HG03571 (cell line): ENCODE data around the gene FRAS1.
A peak's percentile ranks its signal among the peaks of the same experiment; 100 is the strongest.

Source experiments
- ATAC-seq: cut with Tn5 transposase; IDR thresholded peaks from one replicate; pipeline ENCODE4 v1.9.1; 2021; ENCODE audit not compliant: unreplicated experiment

FRAS1 gene

GRCh38 chr4:78566834-78567499 lies 509.8 kb downstream of the FRAS1 start:
- ATAC-seq = peak; percentile 63

- ATAC-seq = no peak
Observed at GRCh38 chr4:78567500-78568060, 510.5 kb downstream of the FRAS1 start.

- peak; percentile 73 for ATAC-seq
Observed at GRCh38 chr4:78568640-78569305, 511.6 kb downstream of the FRAS1 start.

DNA sequence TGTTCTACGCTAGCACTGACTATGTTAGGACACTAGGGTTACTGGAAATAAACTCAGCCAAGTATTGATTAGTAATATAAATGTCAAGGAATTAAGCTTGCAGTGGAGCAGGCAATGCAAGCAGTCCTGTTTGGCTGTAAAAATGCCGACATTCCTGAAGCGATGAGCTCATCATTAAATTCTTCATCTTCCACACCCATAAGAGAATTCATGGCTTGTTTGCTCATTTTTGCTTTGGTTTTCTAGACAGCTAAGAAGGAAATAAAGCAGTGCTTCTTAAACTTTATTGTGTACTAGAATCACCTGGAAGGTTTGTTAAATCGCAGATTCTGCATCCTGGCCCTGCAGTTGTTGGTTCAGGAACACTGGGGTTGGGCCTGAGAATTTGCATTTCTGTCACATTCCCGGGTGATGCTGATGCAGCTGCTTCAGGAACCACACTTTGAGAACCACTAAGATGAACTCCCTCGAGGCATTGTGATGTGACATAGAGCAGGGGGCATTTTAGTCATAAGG lies 512.2 kb downstream of the FRAS1 start:
- no peak for ATAC-seq

- ATAC-seq = no peak
Observed at GRCh38 chr4:78570117-78570516, 513.0 kb downstream of the FRAS1 start.

DNA sequence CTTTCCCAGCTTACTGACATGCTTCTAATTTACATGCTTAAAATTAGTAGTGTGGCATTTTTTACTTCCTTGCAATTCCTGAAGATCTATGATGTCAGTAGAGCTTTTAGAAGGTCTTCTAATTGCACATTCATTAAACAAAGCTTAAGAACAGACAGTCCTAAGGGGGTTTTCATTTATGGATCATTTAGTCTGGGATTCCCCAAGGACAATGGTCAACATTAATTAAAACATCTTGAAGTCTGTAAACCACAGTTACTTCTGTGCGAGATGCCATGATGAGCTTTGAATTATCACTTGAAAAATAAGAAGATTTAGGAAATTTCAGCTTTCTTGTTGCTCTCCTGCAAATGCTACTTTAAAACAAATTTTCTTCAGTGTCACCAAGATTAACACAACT lies 514.7 kb downstream of the FRAS1 start:
- ATAC-seq = no peak

GRCh38 chr4:78578674-78579425 lies 521.7 kb downstream of the FRAS1 start:
- no peak for ATAC-seq

DNA sequence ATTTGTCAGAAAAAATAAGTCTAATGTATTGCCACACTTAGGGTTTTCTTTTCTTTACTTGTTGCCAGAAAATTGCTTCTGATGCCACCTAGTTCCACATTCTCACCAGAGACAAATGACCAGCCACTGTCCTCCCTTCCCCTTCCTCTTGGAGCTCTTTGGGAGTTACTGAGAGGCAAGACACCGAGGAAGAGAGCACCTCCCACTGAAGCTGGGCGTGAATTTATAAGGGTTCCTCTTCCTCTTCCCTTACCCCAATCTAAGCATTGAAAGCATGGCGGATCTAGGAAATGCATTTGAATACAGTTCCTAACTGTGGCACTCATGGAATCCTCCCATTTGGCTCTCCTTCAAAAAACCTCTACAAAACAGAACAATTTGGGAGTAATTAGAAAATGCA lies 524.5 kb downstream of the FRAS1 start:
- ATAC-seq = no peak

- ATAC-seq = no peak
Observed at GRCh38 chr4:78584863-78585547, 527.9 kb downstream of the FRAS1 start.

- no peak for ATAC-seq
Observed at GRCh38 chr4:78585633-78586032, 528.5 kb downstream of the FRAS1 start.

- ATAC-seq = no peak
Observed at GRCh38 chr4:78588894-78589545, 531.9 kb downstream of the FRAS1 start.

GRCh38 chr4:78591404-78591803 lies 534.3 kb downstream of the FRAS1 start:
- ATAC-seq = no peak

GRCh38 chr4:78592088-78592783 lies 535.1 kb downstream of the FRAS1 start:
- no peak for ATAC-seq
